ENCODE measurements around the gene UXT. TPM values are rescaled to one million over a fixed set of nuclear protein-coding genes. Genes with fewer than 3 reads are reported as not detected.

The UXT gene
- polyA plus RNA-seq, 1 donor (not counting 4 experiments of a cell fraction or from before 2014, with no cell fraction given): 87.4 TPM

DNA sequence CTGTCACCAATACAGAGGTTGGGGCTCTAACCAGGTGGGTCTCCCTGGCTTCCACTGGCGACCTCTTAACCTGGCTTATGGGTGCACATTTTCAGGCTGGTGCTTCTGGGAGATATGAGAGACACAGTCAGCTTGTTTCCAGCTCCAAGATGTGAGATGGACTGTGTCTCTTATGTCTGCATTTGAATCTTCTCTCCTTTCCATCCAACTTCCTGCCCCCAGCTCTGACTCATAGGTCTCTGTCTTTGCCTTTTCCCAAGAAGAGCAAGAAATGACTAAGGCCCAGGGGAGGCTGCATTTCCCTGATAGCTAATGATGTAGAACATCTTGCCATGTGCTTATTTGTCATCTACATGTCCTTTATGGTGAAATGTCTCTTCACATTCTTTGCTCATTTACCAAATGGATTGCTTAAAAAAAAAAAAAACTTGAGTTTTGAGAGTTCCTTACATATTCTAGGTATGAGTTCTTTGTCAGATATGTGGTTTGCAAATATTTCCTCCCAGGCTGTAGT is 3.2 kb upstream of the UXT start:
- H3K27ac ChIP-seq (ENCODE audit: control insufficient read depth, insufficient read depth, low read length): peak overlapping the region; percentile 28
- H3K4me3 ChIP-seq (ENCODE audit: control insufficient read depth in 2 of 3, extremely low read depth in 1 of 3, insufficient read depth in 2 of 3, low read depth in 1 of 3, low read length in 3 of 3): no peak overlapping the region
- no peaks in the 10 kb centered on the region for H3K9me3 ChIP-seq (ENCODE audit: control insufficient read depth, low read depth, low read length)
- DNase-seq (ENCODE audit: low read depth, low spot score): no peak
- no peak overlapping the region for H3K9ac ChIP-seq (ENCODE audit: control insufficient read depth, extremely low read depth, insufficient read depth, low read length)
- H3K27me3 ChIP-seq (ENCODE audit: control insufficient read depth, extremely low read depth, insufficient read depth, low read length): no peaks in the 10 kb centered on the region
- H3K4me1 ChIP-seq (ENCODE audit: control insufficient read depth, extremely low read depth, insufficient read depth, low read length): peaks cover 5% of the 10 kb centered on the region
- TF ChIP-seq, protein P1, sequence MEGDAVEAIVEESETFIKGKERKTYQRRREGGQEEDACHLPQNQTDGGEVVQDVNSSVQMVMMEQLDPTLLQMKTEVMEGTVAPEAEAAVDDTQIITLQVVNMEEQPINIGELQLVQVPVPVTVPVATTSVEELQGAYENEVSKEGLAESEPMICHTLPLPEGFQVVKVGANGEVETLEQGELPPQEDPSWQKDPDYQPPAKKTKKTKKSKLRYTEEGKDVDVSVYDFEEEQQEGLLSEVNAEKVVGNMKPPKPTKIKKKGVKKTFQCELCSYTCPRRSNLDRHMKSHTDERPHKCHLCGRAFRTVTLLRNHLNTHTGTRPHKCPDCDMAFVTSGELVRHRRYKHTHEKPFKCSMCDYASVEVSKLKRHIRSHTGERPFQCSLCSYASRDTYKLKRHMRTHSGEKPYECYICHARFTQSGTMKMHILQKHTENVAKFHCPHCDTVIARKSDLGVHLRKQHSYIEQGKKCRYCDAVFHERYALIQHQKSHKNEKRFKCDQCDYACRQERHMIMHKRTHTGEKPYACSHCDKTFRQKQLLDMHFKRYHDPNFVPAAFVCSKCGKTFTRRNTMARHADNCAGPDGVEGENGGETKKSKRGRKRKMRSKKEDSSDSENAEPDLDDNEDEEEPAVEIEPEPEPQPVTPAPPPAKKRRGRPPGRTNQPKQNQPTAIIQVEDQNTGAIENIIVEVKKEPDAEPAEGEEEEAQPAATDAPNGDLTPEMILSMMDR (optimal IDR thresholded peaks at IDR 0.05 in 1 of 3, IDR thresholded peaks at IDR 0.05 in 1 of 3, conservative IDR thresholded peaks at IDR 0.05 in 1 of 3; ENCODE audit: extremely low read depth in 1 of 3, insufficient read depth in 2 of 3, low read length in 3 of 3): no peak
- TF ChIP-seq EZH2 (IDR thresholded peaks at IDR 0.05; ENCODE audit: low read length): no peak
- H3K36me3 ChIP-seq (ENCODE audit: control insufficient read depth in 2 of 2, extremely low read depth in 1 of 2, insufficient read depth in 2 of 2, low read length in 2 of 2): no peaks in the 10 kb centered on the region
- no peak overlapping the region for H2AFZ ChIP-seq (ENCODE audit: control insufficient read depth, low read length)
- no peaks in the 10 kb centered on the region for H3K79me2 ChIP-seq (ENCODE audit: control insufficient read depth, insufficient read depth, low read length)
- H3K9me1 ChIP-seq (ENCODE audit: control insufficient read depth, extremely low read depth, insufficient read depth, low read length): no peaks in the 10 kb centered on the region
- H4K20me1 ChIP-seq (ENCODE audit: control insufficient read depth, extremely low read depth, insufficient read depth, low read length): no peaks in the 10 kb centered on the region
- no peak overlapping the region for H3K4me2 ChIP-seq (ENCODE audit: control insufficient read depth, extremely low read depth, insufficient read depth, low read depth, low read length)
- FAIRE-seq: no peak
- dilution Hi-C loops (cut with MboI; ENCODE audit: extremely low pct_ligation_motif_present, low sequenced_read_pairs): no loop called here

DNA sequence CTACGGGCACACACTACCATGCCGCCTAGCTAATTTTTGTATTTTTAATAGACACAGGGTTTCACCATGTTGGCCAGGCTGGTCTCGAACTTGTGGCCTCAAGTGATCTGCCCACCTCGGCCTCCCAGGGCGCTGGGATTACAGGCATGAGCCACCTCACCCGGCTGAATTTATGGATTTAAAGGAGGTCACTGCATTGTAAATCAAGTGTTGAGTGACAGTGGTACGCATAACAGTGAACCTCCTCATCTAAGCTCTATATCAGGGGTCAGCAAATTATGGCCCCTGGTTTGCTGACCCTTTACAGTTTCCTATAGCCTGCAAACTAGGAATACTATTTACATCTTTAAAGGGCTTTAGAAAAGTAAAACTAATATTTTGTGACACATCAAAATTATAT is 2.6 kb upstream of the UXT start:
- dilution Hi-C loops (cut with MboI; ENCODE audit: extremely low pct_ligation_motif_present, low sequenced_read_pairs): no loop called here
- Histone ChIP-seq H3K9me1 (ENCODE audit: control insufficient read depth, extremely low read depth, insufficient read depth, low read length) (no peaks in the 10 kb centered on the region), H2AFZ (ENCODE audit: control insufficient read depth, low read length) (no peak overlapping the region), H3K36me3 (ENCODE audit: control insufficient read depth in 2 of 2, extremely low read depth in 1 of 2, insufficient read depth in 2 of 2, low read length in 2 of 2) (no peaks in the 10 kb centered on the region), H3K79me2 (ENCODE audit: control insufficient read depth, insufficient read depth, low read length) (no peaks in the 10 kb centered on the region), H4K20me1 (ENCODE audit: control insufficient read depth, extremely low read depth, insufficient read depth, low read length) (no peaks in the 10 kb centered on the region), H3K27ac (ENCODE audit: control insufficient read depth, insufficient read depth, low read length) (peak overlapping the region; percentile 28), H3K9ac (ENCODE audit: control insufficient read depth, extremely low read depth, insufficient read depth, low read length) (no peak overlapping the region), H3K4me2 (ENCODE audit: control insufficient read depth, extremely low read depth, insufficient read depth, low read depth, low read length) (no peak overlapping the region), H3K27me3 (ENCODE audit: control insufficient read depth, extremely low read depth, insufficient read depth, low read length) (no peaks in the 10 kb centered on the region), H3K4me3 (ENCODE audit: control insufficient read depth in 2 of 3, extremely low read depth in 1 of 3, insufficient read depth in 2 of 3, low read depth in 1 of 3, low read length in 3 of 3) (no peak overlapping the region), H3K4me1 (ENCODE audit: control insufficient read depth, extremely low read depth, insufficient read depth, low read length) (peaks cover 5% of the 10 kb centered on the region), H3K9me3 (ENCODE audit: control insufficient read depth, low read depth, low read length) (no peaks in the 10 kb centered on the region)
- DNase-seq (ENCODE audit: low read depth, low spot score) (no peak), FAIRE-seq (no peak)
- TF ChIP-seq, protein P1 (optimal IDR thresholded peaks at IDR 0.05 in 1 of 3, IDR thresholded peaks at IDR 0.05 in 1 of 3, conservative IDR thresholded peaks at IDR 0.05 in 1 of 3; ENCODE audit: extremely low read depth in 1 of 3, insufficient read depth in 2 of 3, low read length in 3 of 3): no peak
- no peak for TF ChIP-seq EZH2 (IDR thresholded peaks at IDR 0.05; ENCODE audit: low read length)
